GM21825 (cell line): ENCODE measurements around the gene PCSK7.
A peak's percentile ranks its signal among the peaks of the same experiment; 100 is the strongest.

Experiments
- ATAC-seq: cut with Tn5 transposase; IDR thresholded peaks from one replicate; pipeline ENCODE4 v1.9.1; 2021; ENCODE audit warnings: mild to moderate bottlenecking, moderate library complexity; ENCODE audit not compliant: unreplicated experiment

PCSK7 gene

GRCh38 chr11:117199053-117199915 is 32.6 kb downstream of the PCSK7 start, which contains the start of gene TAGLN:
Gene TAGLN (plus strand): TSS chr11:117199370. CDS start chr11:117203014, 3,644 bp downstream.
- no peak for ATAC-seq

GRCh38 chr11:117198613-117199012 is 33.3 kb downstream of the PCSK7 start:
- ATAC-seq, result no peak

DNA sequence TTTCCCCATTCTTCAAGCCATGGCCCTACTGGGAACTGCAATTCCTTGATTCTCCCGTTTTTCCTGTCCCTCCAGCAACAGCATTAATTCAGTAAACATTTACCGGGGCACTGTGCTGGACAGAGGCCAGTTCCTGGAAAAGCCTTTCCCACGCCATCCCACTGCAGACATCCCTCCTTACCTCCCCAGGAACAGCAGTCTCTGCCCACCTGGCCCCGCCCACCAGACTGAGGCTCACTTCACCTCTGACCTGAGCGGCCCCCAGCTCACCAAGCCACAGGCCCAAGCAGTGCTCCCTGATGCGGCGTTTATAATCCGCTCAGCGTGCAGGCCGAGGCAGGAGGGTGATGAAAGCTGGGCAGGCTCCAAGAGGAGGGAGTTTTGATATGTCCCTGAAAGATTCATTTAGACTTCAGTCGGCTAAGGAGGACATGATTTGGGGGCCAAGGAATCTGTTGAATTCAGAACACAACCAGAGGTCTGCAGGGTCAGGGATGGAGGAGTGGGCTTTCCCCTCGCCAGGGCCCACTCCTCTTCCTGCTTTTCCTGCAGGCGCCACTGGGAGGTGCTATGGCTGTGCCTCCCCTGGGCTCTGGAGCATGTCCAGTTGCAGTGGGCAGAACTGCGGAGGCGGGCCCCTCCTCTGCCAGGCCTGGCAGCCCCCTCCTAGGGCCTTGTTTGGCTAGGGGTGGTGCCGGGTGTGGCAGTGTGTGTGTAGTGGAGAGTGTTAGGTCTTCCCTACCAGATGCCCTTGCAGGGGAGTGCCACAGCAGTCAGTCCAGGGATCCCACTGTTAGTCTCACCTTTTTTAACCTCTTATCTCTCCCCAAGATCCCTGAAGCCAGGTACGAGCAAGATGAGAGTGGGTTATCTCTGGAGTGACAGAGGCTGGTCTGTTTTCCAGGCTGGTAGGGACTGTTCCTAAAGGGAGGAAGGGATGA is 34.1 kb downstream of the PCSK7 start:
- ATAC-seq, result no peak

DNA sequence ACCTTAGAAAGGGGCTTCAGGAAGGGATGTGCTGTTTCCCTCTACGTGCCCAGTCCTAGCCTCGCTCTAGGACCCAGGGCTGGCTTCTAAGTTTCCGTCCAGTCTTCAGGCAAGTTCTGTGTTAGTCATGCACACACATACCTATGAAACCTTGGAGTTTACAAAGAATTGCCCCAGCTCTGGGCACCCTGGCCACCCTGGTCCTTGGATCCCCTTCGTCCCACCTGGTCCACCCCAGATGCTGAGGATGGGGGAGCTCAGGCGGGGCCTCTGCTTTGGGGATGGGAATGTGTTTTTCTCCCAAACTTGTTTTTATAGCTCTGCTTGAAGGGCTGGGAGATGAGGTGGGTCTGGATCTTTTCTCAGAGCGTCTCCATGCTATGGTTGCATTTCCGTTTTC is 34.9 kb downstream of the PCSK7 start:
- ATAC-seq, result no peak

GRCh38 chr11:117195761-117196160 is 36.1 kb downstream of the PCSK7 start:
- ATAC-seq, result no peak

GRCh38 chr11:117195258-117195657 is 36.6 kb downstream of the PCSK7 start:
- ATAC-seq, result no peak

GRCh38 chr11:117194267-117194666 is 37.6 kb downstream of the PCSK7 start:
- no peak for ATAC-seq

DNA sequence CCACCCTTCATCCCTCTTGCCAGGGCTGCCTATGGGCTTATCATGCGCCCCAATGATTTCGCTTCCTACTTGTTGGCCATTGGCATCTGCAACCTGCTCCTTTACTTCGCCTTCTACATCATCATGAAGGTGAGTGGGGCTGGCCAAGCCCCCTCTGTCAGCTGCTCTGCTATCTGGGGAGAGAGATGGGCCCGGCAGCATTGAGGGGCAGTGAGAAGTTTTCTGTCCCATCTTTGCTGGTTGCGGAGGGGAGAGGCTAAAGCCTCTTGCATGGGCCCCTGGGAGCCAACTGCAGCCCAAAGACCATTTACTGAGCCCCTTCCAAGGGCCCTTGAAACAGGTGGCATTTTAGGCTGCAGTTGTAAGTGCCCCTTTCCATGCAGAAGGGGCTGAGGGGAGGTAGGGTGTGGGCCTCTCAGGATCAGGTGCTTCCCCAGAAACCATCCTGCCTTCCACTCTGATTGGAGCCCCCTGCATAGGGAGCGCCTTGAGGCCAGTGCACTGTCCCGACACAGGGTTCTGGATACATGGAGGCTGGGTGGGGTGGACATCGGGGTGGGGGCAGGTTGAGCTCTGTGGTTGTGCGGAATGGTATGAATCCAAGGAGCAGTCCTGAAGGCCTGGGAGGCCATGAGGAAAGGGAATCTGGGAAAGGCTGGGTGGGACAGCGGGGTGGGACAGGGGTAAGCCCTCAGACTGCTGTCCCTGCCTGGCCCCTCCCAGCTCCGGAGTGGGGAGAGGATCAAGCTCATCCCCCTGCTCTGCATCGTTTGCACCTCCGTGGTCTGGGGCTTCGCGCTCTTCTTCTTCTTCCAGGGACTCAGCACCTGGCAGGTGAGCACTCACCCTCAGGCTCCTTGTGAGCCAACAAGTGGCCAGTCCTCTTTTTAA is 38.5 kb downstream of the PCSK7 start:
- ATAC-seq, result no peak

DNA sequence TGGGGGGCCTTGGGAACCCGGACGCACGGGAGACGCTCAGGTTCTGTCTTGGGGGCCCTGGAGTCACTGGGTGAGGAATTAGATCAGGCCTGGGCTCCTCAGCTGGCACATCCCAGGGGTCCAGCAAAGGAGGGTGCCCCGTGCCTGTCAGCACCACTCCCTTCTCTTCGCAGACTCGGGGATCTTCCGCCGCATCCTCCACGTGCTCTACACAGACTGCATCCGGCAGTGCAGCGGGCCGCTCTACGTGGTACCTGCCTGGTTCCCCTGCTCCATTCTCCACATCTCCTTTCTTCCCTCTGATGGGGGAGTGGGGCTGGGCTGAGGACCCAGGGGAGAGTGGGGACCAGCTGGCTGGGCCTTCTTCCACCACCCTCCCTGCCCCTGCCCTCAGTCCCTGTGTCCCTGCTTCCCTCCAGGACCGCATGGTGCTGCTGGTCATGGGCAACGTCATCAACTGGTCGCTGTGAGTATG is 39.4 kb downstream of the PCSK7 start:
- ATAC-seq, result no peak

- ATAC-seq, result no peak
Measured at GRCh38 chr11:117191680-117192400, 40.0 kb downstream of the PCSK7 start.

DNA sequence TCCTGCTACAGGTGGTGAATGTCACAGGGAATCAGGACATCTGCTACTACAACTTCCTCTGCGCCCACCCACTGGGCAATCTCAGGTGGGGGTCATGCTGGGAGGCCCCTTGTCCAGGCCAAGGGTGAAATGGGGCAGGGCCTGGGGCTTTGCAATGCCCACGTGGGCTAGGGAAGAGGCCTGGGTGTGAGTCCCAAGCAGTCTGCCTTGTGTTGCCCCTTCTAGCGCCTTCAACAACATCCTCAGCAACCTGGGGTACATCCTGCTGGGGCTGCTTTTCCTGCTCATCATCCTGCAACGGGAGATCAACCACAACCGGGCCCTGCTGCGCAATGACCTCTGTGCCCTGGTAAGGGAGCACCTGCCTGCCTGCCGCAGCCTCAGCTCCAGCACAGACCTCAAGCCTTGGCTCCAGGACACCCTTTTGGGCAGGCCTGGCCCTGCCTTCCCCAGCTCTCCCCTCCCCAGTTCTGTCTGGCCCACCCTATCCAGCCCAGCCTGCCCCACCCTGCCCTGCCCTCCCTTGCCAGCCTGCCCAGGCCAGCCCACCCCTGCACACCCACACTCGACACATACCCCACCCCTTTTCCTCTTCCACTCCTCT is 41.8 kb downstream of the PCSK7 start:
- no peak for ATAC-seq

GRCh38 chr11:117189191-117189940 is 42.5 kb downstream of the PCSK7 start:
- ATAC-seq, result peak; percentile 59

- ATAC-seq, result no peak
Measured at GRCh38 chr11:117188620-117189081, 43.2 kb downstream of the PCSK7 start.

DNA sequence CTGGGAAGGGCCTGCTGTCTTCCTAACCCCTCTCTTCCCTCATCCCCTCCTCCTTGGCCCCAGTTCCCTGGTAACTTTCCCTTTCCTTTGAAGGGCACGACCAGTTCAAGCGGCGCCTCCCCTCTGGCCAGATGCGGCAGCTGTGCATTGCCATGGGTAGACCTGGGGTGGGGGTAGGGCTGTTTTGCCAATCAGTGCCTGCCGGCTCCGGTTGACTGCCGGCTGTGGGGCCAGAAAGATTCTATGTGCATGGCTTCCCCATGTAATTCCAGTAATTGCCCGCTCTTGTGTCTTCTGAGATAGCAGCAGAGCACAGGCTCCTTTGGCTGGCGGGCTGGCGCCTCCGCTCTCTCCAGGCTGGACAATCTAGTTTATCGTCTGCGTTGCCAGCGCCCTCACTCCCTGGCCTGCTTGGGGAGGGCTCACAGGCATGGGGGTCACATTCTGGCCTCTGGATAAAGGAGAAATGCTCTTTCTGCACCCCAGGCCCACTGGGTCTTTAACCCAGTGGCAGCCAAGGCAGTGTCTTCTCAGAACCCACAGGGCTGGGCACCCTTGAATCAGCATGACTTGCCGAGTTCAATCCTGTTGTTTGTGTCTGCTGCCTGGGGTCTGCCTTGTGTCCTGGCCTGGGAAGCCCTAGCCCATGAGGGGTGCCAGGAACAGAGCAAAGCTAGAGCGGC is 43.9 kb downstream of the PCSK7 start:
- ATAC-seq, result no peak

GRCh38 chr11:117187428-117187798 is 44.5 kb downstream of the PCSK7 start:
- ATAC-seq, result no peak

GRCh38 chr11:117187007-117187406 is 44.9 kb downstream of the PCSK7 start:
- ATAC-seq, result no peak

DNA sequence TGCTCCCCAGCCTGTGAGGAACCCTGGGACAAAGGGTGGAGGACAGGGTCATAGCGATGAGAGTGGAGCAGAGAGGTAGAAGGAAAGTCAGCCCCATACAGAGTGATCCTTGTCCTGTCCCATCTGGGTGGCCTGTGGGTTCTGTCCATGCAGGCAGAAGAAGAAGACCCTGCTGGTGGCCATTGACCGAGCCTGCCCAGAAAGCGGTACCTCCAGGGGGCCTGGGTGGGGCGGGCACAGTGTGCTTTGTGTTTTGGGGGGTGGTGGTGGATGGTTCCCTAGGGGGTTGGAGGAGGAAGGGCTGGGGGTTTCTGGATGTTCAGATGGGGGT is 45.5 kb downstream of the PCSK7 start:
- ATAC-seq, result no peak

GRCh38 chr11:117185736-117186430 is 46.0 kb downstream of the PCSK7 start:
- ATAC-seq, result no peak
